ENCODE data around the gene RPS6KA5.

GRCh38 chr14:91089958-91090535 is 29.6 kb upstream of the RPS6KA5 start:
- TF ChIP-seq ZFP30 (CRISPR knock-in tag; IDR thresholded peaks at IDR 0.05) (no peak), CSDC2 (CRISPR knock-in tag; IDR thresholded peaks at IDR 0.05) (no peak), PPARA (CRISPR knock-in tag; IDR thresholded peaks at IDR 0.05; ENCODE audit: borderline replicate concordance) (no peak), SNAI2 (CRISPR knock-in tag; IDR thresholded peaks at IDR 0.05) (no peak), ZNF565 (CRISPR knock-in tag; conservative IDR thresholded peaks at IDR 0.05; ENCODE audit: low read depth) (no peak), ARNTL (CRISPR knock-in tag; IDR thresholded peaks at IDR 0.05; ENCODE audit: borderline replicate concordance, low read depth) (no peak), PATZ1 (CRISPR knock-in tag; IDR thresholded peaks at IDR 0.05; ENCODE audit: borderline replicate concordance) (no peak), RARB (CRISPR knock-in tag; IDR thresholded peaks at IDR 0.05) (no peak), GLIS3 (CRISPR knock-in tag; IDR thresholded peaks at IDR 0.05) (no peak)
